GM19438 (cell line): ENCODE data around the gene MRPL55.

Experiments used
- ATAC-seq: cut with Tn5 transposase; IDR thresholded peaks from one replicate; pipeline ENCODE4 v1.9.1; 2021; ENCODE audit warnings: low read depth; ENCODE audit not compliant: unreplicated experiment

MRPL55 gene

DNA sequence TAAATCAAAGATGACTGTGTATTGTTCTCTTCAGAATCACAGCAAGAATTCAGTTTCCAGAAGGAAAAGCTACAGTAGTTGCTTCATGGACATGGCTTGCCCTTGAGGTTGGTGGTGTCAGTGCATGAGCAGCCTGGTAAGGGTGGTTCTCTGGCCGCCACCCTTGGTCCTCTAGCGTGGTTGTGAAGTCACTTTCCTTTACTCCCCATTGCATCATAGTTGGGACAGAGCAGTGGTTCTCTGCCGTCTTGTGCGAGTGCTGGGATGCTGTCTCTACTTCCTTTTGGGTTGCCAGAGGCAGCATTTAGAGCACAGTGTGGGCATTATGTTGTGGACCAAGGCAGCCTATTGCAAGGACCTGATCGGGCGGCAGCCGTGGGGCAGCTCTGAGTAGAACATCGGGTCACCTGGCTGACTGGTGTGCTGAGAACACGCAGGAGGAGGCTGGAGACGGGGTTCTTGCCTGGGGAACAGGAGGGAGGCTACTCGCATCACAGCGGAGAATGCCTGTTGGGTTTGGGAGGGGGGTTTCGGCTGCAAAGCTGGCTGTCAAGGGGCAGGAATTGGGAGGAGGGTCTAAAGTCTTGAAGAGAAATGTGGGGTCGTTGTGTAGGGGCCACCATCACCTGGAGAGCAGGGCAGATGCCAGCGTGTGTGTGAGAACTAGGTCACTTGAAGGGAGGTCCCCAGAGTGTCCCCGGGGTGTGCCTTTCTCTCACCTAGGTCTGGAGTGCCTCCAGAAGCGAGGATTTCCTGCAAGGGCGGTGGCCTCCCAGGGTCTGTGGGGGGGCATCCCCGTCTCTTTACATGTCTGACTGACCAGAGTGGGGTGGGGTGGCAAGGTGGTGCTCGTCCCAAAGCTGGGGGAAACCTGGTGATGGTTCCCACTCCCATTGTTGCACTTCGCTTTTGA, 20.3 kb downstream of the MRPL55 start:
- no peak for ATAC-seq

- ATAC-seq: no peak
Observed at GRCh38 chr1:228087771-228088251, 21.3 kb downstream of the MRPL55 start.

DNA sequence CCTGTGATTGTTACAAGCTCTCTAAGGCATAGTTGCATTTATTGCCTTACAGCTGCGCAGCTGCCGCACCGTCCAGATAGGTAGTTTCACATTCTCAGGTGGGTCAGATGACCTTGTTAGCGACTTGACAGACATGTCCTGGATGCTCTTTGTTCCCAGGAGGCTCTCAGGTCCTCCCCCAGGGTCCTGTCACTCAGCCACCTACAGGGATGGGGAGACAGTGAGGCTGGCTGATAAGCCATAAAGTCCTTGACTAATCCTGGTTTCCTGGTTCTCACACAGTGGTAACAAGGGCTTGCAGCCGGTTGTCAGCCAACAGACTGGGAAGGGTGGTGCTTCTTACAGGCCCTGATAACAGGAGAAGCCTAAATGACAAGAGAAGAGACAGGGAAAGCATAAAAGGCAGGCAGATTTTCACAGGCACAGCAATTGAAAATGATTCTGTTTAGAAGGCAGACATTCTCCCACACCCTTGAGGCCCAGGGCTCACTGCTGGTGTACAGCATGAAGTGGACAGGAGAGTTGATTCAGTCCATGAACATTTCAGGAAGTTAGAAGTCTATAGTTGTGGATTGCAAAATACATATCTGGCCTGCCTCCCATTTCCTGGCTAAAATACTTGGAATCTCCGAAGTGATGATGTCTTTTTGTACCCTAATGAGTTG, 23.7 kb downstream of the MRPL55 start:
- ATAC-seq: no peak

- ATAC-seq: no peak
Observed at GRCh38 chr1:228084797-228085196, 24.3 kb downstream of the MRPL55 start.

GRCh38 chr1:228084325-228084724, 24.8 kb downstream of the MRPL55 start:
- ATAC-seq: no peak

- no peak for ATAC-seq
Observed at GRCh38 chr1:228083871-228084278, 25.2 kb downstream of the MRPL55 start.

DNA sequence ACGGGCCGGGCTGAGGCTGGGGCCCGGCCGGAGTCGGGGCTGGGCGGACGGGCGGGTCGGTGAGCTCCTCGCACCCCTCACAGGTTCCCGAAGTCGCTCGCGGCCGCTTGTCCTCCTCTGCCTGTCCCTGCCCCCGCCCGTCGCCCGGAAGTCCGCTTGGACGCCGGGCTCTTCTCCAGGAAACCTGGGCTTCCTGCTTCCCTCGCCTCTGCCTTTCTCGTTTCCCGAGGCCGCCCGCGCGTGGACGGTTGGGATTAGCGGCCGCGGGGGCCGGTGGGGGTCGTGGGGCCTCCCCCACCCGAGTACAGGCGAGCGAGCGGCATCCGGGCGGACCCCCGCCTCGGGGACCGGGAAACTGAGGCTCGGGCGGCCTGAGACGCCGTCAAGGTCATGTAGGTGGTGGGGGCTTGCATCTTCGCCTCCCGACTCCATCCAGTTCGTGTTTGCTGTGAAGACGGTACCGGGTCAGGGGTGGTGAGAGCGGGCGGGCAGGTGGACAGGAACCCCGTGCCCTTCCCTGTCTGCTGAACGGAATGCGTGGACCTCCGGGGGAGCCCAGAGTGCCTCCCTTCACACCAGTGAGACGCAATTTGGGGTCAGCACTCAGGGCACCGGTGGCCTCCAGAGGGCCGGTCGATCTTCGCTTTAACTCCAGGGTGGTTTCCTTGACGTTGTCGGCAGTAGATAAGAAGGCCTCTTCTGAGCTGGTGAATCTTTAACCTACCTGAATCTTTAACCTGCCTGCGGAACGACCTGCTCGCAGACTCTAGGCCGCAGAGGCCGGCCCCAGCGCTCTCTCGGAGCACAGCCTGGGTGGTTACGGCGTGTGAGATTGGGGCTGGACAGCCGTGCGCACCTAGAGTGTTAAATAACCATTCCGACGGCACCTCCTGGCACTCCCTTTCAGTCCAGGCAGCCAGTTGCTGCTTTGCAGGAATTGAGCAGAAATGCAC, 25.9 kb downstream of the MRPL55 start:
- ATAC-seq: peak; percentile 16

DNA sequence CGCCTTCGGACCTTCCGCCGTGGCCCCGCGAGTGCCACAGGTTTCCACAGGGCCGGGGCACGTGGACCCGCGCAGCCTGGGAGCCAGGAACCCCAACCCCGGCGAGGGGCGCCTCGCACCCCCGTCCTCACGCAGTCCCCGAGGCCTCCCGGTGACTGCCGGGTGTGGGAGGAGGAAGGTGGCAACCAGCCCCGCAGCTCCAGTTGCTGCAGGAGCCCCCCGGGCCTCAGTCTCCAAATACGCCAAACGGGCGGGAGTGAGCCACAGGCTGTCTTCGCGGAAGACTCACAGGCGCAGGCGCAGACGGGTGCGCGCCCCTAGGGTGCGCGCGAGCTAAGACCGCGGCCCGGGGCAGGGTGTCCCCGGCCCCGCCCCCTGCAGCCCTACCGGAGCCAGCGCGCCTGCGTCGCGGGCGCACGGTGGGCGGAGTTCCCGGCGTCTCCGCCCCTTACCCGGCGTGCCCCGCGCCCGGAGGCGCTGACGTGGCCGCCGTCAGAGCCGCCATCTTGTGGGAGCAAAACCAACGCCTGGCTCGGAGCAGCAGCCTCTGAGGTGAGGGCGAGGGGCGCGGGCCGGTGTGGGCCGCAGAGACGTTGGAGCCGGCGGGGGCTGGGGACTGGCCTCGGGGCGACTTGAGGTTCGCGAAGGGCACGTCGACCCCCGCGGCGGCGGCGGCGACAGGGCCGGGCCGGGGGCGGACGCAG, 26.7 kb downstream of the MRPL55 start, which contains the start of gene ARF1:
ARF1 (plus strand) TSS at position 495 of the 704 bp plus-strand sequence. CDS start 14,407 bp downstream, outside the sequence.
- ATAC-seq: peak; percentile 71

GRCh38 chr1:228081578-228082213, 27.4 kb downstream of the MRPL55 start:
- ATAC-seq: peak; percentile 26

- ATAC-seq: no peak
Observed at GRCh38 chr1:228081144-228081543, 28.0 kb downstream of the MRPL55 start.

DNA sequence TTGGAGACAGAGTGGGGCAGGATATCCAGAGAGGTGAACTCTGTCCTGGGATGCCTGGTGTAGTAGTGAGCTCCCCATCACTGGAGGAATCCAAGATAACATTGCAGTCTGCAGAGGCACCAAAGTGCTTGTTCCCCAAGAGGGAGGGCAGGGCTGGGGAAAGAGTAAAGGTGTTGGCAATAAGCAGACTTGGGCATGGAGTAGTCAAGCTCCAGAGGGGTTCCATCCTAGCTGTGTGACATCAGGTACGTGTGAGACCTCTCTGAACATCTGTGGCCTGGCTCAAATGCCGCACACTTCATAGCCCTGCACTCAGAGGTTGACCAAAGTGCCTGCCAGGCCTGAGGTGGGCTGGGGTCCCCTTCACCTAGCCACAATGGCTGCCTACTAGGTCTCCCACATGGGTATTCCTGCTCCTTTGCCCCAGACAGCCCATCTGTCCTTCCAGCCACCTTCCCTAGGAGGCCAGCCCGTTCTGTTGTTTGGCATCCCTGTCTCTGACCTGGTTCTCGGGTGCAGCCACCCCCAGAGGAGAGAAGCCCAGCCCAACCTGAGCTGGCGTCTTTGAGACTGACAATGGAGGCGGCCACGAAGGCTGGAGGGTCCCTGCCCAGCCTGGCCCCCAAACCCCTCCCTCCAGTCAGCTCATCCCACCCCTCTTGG, 29.4 kb downstream of the MRPL55 start:
- ATAC-seq: no peak

DNA sequence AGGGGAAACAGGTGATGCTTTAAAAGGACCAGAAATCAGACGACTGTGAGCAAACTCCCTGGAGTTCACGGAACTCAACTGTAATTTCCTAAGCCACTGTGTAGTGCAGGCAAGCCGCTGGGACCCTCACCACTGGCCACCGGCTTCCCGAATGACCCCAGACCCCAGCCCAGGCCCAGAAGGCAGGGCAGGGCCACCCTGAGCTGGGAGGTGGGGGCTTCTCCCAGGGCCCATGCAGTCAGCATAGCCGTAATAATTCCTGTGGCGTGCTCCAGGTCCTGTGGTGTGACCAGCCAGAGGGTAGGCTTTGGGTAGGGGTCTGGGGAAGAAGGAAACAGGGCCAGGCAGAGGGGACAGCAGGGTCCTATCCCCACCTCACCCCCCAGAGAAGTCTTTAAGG, 30.1 kb downstream of the MRPL55 start:
- no peak for ATAC-seq

DNA sequence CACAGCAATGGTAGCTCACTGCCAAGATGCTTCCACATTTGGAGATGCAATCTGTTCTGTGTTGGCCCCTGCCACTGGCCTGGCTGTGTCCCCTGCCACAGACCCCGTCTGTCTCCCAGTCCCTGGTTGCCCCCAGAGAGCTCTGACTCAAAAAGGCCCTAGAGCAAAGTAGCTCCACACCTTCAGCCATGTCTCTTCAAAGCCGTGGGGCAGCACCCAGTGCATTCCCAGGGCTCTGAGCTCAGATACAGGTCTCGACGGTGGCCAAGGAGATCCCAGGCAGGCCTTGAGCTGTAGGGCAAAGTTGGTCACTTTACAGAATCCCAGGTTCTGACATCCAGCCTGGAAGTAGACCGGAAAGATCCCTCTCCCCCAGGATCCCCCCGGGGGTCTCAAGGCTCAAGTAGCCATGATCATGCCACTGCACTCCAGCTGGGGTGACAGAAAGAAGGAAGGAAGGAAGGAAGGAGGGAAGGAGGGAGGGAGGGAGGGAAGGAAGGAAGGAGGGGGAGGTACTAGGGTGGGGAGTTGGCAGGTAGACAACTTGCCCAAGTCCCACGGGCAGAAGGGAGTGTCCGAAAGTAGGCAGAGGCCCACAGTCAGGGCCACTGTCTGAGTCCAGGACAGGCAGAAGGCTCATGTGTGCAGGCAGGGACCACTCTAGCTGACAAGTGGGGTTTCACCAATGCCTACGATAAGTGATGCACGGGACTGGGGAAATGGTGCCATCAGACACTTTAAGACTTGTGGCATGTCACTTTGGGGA, 31.4 kb downstream of the MRPL55 start:
- no peak for ATAC-seq

- ATAC-seq: no peak
Observed at GRCh38 chr1:228076796-228077430, 32.2 kb downstream of the MRPL55 start.

- ATAC-seq: no peak
Observed at GRCh38 chr1:228075801-228076271, 33.3 kb downstream of the MRPL55 start.

- no peak for ATAC-seq
Observed at GRCh38 chr1:228074954-228075730, 34.0 kb downstream of the MRPL55 start.
